HCT116 (cell line): ENCODE measurements around the gene CHCHD3. TPM values are rescaled to one million over a fixed set of nuclear protein-coding genes. Genes with fewer than 3 reads are reported as not detected.

ENCODE experiments used
- ATAC-seq: fragments of 200-7000 bp; cut with Tn5 transposase; 2 replicates; pipeline ENCODE4 v1.9.1; 2020; ENCODE audit warnings: mild to moderate bottlenecking, moderate library complexity
- BruUV-seq: library from RNA; stranded (reverse); fragments of 400-500 nt; replicated peaks from 2 replicates; lab custom pipeline; 2021; lab: Mats Ljungman, UMichigan
- CTCF ChIA-PET: fragments of 300-600 bp; sonication (Branson Sonifier 250); formaldehyde crosslinking; loops from one replicate; lab custom pipeline; 2021; ENCODE audit warnings: antibody characterized with exemption; lab: Charles Lee
- POLR2A ChIA-PET: fragments of 300-600, 350-600 bp; sonication (Branson Sonifier 250); formaldehyde crosslinking; loops from one replicate; lab custom pipeline; 2021; ENCODE audit warnings: antibody characterized with exemption; lab: Charles Lee
- RAD21 ChIA-PET, 2 experiments: fragments of 300-600 bp; sonication (Branson Sonifier 250); formaldehyde crosslinking; loops; one replicate each; lab custom pipeline; 2023; ENCODE audit warnings: low total read pairs in 2 of 2; ENCODE audit not compliant: uncharacterized antibody in 2 of 2, unreplicated experiment in 2 of 2, low non-redundant PET in 1 of 2; lab: Charles Lee
- DNase-seq: peaks from one replicate; pipeline ENCODE4 v3.0.0-alpha.2; 2010; ENCODE audit warnings: low read depth, low spot score
- H2AFZ ChIP-seq: fragments of 200-600 bp; shearing (Covaris generic), sonication (generic); 2 replicates; pipeline ENCODE4 v1.6.1; 2017; ENCODE audit warnings: low read depth, mixed run types, mixed read lengths, antibody characterized with exemption, low read length; ENCODE audit not compliant: poor library complexity, severe bottlenecking
- H3K27ac ChIP-seq: 2 replicates; pipeline ENCODE4 v1.5.1; 2012; ENCODE audit warnings: low read depth, low read length
- H3K27me3 ChIP-seq: fragments of 200-600 bp; sonication (generic); 2 replicates; pipeline ENCODE4 v1.6.1; 2016; ENCODE audit warnings: mixed run types, low read length, mixed read lengths; ENCODE audit not compliant: insufficient read depth
- H3K36me3 ChIP-seq, 2 experiments: fragments of 200-500 bp in 1 of 2; fragments of 200-600 bp in 1 of 2; sonication (Bioruptor generic) in 1 of 2; sonication (generic) in 1 of 2; 2 replicates each; pipeline versions ENCODE4 v1.5.1 to v1.6.1; 2014 to 2016; ENCODE audit warnings: low read length in 2 of 2, inconsistent platforms in 1 of 2, mixed read lengths in 1 of 2, mixed run types in 1 of 2; ENCODE audit not compliant: insufficient read depth in 2 of 2, control insufficient read depth in 1 of 2
- H3K4me1 ChIP-seq, 2 experiments: fragments of 200-600 bp in 1 of 2; sonication (generic) in 1 of 2; 2 replicates each; pipeline versions ENCODE4 v1.5.1 to v1.6.1; 2012 to 2017; ENCODE audit warnings: low read length in 2 of 2, inconsistent platforms in 1 of 2, mild to moderate bottlenecking in 1 of 2, mixed read lengths in 1 of 2, mixed run types in 1 of 2, moderate library complexity in 1 of 2; ENCODE audit not compliant: insufficient read depth in 2 of 2, control insufficient read depth in 1 of 2
- H3K4me2 ChIP-seq: fragments of 200-600 bp; sonication (generic); 2 replicates; pipeline ENCODE4 v1.6.1; 2017; ENCODE audit warnings: mixed run types, low read length, mixed read lengths
- H3K4me3 ChIP-seq, 2 experiments: fragments of 200-600 bp in 1 of 2; sonication (generic) in 1 of 2; replicated peaks in 1 of 2; 2 replicates each; pipeline ENCODE4 v1.5.1; 2011 to 2016; ENCODE audit warnings: low read length in 2 of 2, control low read depth in 1 of 2, low read depth in 1 of 2, mild to moderate bottlenecking in 1 of 2, mixed read lengths in 1 of 2, mixed run types in 1 of 2
- H3K79me2 ChIP-seq: fragments of 200-600 bp; sonication (generic); 2 replicates; pipeline ENCODE4 v1.6.1; 2017; ENCODE audit warnings: mild to moderate bottlenecking, mixed run types, low read length, moderate library complexity, mixed read lengths; ENCODE audit not compliant: insufficient read depth
- H3K9ac ChIP-seq: fragments of 200-600 bp; sonication (generic); 2 replicates; pipeline ENCODE4 v1.6.1; 2016; ENCODE audit warnings: low read length, mixed read lengths
- H3K9me2 ChIP-seq: fragments of 200-600 bp; sonication (generic), shearing (Covaris generic); 2 replicates; pipeline ENCODE4 v1.6.1; 2017; ENCODE audit warnings: mixed run types, mild to moderate bottlenecking, moderate library complexity; ENCODE audit not compliant: insufficient read depth
- H3K9me3 ChIP-seq, 2 experiments: fragments of 200-500 bp in 1 of 2; fragments of 200-600 bp in 1 of 2; sonication (Bioruptor generic) in 1 of 2; sonication (generic) in 1 of 2; 2 replicates each; pipeline ENCODE4 v1.6.1; 2014 to 2017; ENCODE audit warnings: low read length in 2 of 2, mixed read lengths in 2 of 2, inconsistent platforms in 1 of 2, low read depth in 1 of 2, mild to moderate bottlenecking in 1 of 2, mixed run types in 1 of 2, moderate library complexity in 1 of 2; ENCODE audit not compliant: control insufficient read depth in 1 of 2, insufficient read depth in 1 of 2
- H4K20me1 ChIP-seq: fragments of 200-600 bp; sonication (generic), shearing (Covaris generic); 2 replicates; pipeline ENCODE4 v1.6.1; 2017; ENCODE audit warnings: mixed run types, mild to moderate bottlenecking, moderate library complexity; ENCODE audit not compliant: insufficient read depth
- CTCF ChIP-seq, 3 experiments: fragments of 200-600 bp in 1 of 3; sonication (generic) in 1 of 3; IDR thresholded peaks in 2 of 3; conservative IDR thresholded peaks in 1 of 3; 2 replicates each; pipeline ENCODE4 v1.5.1; 2012 to 2017; ENCODE audit warnings: low read depth in 2 of 3, low read length in 2 of 3, antibody characterized with exemption in 1 of 3, borderline replicate concordance in 1 of 3, control low read depth in 1 of 3, mild to moderate bottlenecking in 1 of 3, mixed read lengths in 1 of 3, mixed run types in 1 of 3, moderate library complexity in 1 of 3; ENCODE audit not compliant: insufficient read depth in 1 of 3
- ELF1 ChIP-seq: IDR thresholded peaks from 2 replicates; pipeline ENCODE4 v1.6.1; 2012; ENCODE audit warnings: low read depth, borderline replicate concordance
- FOSL1 ChIP-seq: IDR thresholded peaks from 2 replicates; pipeline ENCODE4 v1.6.1; 2012; ENCODE audit warnings: low read depth
- REST ChIP-seq: IDR thresholded peaks from 2 replicates; pipeline ENCODE4 v1.6.1; 2012; ENCODE audit warnings: low read depth
- SP1 ChIP-seq: IDR thresholded peaks from 2 replicates; pipeline ENCODE4 v1.6.1; 2012; ENCODE audit warnings: low read depth
- YY1 ChIP-seq: IDR thresholded peaks from 2 replicates; pipeline ENCODE4 v1.6.1; 2011; ENCODE audit warnings: low read length, low read depth, moderate library complexity, mild to moderate bottlenecking; ENCODE audit not compliant: insufficient replicate concordance; ENCODE audit errors: extremely low read depth
- ZFX ChIP-seq: fragments of 450-650 bp; IDR thresholded peaks from 2 replicates; pipeline ENCODE4 v1.6.1; 2017
- intact Hi-C: fragments of 100-400 bp; cut with micrococcal nuclease; formaldehyde crosslinking; loops from 2 replicates; pipeline ENCODE4 v1.10.0; 2022
- total RNA-seq: library from RNA; stranded (reverse); gene quantifications from one replicate; pipeline ENCODE4 v1.2.1, GENCODE V29; 2021; ENCODE audit not compliant: unreplicated experiment
- TF ChIP-seq, protein P1 (sequence below): IDR thresholded peaks from 2 replicates; pipeline ENCODE4 v1.6.1; 2012

Gene CHCHD3
- total RNA-seq, 1 experiment from 2014 or later, result 73.5 TPM

DNA sequence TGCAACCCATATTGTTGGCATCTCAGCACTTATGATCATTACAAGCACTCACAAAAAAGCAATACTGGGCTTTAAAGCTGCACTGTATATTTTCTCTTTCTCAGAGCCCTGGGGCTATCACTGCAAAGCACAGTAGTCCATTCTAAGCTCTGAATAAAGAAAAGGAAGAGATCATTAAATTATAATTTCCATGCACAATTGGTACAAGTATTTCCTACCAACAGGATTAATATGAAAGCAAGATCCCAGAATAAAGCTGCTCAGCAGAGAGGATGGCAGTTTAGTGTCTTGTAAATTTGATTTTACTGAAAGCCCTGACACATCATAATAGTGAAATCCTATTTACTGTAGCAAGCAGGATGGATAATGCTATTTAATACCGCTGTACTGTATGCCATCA, 205.3 kb downstream of the CHCHD3 start:
- intact Hi-C loops, result no loop called here
- Histone ChIP-seq H3K9me2 (no peaks in the 10 kb centered on the region), H3K4me2 (no peak overlapping the region), H4K20me1 (no peaks in the 10 kb centered on the region), H3K9ac (no peak overlapping the region), H3K27me3 (no peaks in the 10 kb centered on the region), H3K4me1 (no peaks in the 10 kb centered on the region), H3K4me3 (no peak overlapping the region), H3K9me3 (no peaks in the 10 kb centered on the region), H2AFZ (no peak overlapping the region), H3K27ac (no peak overlapping the region), H3K36me3 (no peaks in the 10 kb centered on the region), H3K79me2 (peaks cover 8% of the 10 kb centered on the region; the same call in 1 of the 2 replicates)
- DNase-seq (no peak), ATAC-seq (no peak)
- ChIA-PET CTCF (no interaction called here), POLR2A (no interaction called here), RAD21 (no interaction called here)
- TF ChIP-seq ELF1 (no peak), REST (no peak), FOSL1 (no peak), YY1 (no peak), ZFX (no peak), CTCF (IDR thresholded peaks at IDR 0.05 in 2 of 3, conservative IDR thresholded peaks at IDR 0.05 in 1 of 3; ENCODE audit: borderline replicate concordance in 1 of 3, insufficient read depth in 1 of 3, low read depth in 2 of 3, low read length in 2 of 3) (no peak), SP1 (no peak)
- TF ChIP-seq, protein P1, sequence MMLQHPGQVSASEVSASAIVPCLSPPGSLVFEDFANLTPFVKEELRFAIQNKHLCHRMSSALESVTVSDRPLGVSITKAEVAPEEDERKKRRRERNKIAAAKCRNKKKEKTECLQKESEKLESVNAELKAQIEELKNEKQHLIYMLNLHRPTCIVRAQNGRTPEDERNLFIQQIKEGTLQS, result no peak
- BruUV-seq, result no TSS peak
